22Rv1 (cell line): Measurements from ENCODE around the gene ZNF219.

Experiments used
- ZFX ChIP-seq: fragments of 450-650 bp; IDR thresholded peaks from 2 replicates; pipeline ENCODE4 v1.6.1; 2017; ENCODE audit warnings: antibody characterized with exemption, borderline replicate concordance
- TF ChIP-seq, protein P1 (sequence below): fragments of 450-650 bp; IDR thresholded peaks from 2 replicates; pipeline ENCODE4 v1.5.1; 2017; ENCODE audit warnings: mild to moderate bottlenecking

DNA sequence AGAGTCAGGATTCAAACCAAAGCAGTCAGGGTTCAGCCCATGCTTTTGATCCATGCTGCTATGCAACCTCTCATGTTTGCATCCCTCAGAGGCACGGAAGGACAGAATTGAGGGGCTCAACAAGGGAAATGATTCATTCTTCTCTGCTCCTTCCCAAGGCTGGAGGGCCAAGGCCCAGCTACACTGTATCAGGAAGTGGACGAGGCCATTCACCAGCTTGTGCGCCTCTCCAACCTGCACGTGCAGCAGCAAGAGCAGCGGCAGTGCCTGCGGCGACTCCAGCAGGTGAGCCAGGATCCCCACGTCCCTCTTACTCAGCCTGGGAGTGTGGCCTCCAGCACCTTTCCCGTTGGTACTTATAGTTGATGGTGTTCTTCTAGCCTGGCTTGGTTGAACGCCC, 19.7 kb downstream of the ZNF219 start:
- TF ChIP-seq, protein P1, sequence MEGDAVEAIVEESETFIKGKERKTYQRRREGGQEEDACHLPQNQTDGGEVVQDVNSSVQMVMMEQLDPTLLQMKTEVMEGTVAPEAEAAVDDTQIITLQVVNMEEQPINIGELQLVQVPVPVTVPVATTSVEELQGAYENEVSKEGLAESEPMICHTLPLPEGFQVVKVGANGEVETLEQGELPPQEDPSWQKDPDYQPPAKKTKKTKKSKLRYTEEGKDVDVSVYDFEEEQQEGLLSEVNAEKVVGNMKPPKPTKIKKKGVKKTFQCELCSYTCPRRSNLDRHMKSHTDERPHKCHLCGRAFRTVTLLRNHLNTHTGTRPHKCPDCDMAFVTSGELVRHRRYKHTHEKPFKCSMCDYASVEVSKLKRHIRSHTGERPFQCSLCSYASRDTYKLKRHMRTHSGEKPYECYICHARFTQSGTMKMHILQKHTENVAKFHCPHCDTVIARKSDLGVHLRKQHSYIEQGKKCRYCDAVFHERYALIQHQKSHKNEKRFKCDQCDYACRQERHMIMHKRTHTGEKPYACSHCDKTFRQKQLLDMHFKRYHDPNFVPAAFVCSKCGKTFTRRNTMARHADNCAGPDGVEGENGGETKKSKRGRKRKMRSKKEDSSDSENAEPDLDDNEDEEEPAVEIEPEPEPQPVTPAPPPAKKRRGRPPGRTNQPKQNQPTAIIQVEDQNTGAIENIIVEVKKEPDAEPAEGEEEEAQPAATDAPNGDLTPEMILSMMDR: no peak
- TF ChIP-seq ZFX: no peak
